Measurements from ENCODE around the gene RASL10A.

The RASL10A gene

DNA sequence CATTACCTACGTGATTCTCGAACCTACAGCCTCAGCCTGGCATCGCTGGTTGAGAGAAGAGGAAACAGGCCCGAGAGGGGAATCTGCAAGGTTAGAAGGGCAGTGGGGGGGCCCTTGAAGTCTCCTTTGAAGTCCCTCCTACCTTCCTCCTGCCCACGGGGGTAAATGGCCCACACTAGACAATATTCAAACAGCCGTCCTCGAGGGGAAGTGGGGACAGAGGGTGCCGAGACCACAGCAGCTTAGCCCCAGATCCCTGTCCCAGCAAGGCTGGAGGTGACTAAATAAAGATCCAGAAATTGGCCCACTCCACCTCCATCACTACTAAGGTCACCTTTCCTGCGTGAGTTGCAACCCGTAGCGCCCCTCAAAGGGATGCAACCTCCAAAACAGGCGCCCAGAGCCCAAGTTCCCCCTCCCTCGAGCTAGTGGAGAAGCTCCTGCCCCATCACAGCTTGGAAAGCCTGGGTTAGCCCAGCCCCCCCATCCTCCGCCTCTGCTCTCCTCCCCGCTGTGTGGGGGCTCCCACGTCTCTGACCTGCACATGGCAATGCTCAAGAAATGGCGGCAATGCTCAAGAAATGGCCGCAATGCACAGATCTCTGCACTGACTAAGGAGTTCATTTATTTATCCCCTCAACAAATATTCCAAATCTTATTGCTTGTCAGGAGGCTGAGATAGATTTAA lies 788 bp upstream of the RASL10A start:
- no peak for DNase-seq

DNA sequence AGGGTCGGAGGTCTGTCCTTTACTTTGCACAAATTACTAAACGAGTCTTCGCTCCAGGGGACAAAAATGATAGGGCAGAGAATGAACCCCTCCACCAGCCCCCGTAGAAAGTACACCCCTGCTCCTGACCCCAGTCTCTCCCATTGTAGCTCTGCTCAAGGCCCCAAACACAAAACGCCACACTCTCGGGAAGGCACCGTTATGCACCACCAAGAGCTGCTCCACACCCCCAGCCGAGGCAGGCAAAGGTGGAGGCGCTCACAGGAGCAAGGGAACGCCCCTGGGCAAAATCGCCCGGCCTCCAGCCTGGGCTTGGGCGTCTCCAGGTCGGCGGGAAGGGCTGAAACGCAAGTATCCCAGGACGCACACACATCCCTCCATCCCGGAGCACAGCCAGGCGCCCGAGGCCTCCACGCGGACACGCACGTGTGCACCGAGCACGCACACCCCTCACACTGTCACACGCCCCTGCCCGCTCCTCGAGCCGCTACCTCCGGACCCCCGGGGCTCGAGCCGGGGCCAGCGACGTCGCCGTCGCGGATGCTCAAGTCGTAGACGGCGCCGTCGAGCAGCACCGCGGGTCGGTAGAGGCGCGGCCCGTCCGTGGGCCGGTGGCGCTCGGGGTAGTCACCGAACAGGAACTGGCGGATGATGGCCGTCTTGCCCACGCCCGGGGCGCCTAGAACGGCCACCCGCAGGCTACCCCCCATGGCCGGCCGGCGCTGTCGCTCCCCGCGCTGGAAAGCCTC lies 786 bp downstream of the RASL10A start:
- DNase-seq: peak; percentile 43

DNA sequence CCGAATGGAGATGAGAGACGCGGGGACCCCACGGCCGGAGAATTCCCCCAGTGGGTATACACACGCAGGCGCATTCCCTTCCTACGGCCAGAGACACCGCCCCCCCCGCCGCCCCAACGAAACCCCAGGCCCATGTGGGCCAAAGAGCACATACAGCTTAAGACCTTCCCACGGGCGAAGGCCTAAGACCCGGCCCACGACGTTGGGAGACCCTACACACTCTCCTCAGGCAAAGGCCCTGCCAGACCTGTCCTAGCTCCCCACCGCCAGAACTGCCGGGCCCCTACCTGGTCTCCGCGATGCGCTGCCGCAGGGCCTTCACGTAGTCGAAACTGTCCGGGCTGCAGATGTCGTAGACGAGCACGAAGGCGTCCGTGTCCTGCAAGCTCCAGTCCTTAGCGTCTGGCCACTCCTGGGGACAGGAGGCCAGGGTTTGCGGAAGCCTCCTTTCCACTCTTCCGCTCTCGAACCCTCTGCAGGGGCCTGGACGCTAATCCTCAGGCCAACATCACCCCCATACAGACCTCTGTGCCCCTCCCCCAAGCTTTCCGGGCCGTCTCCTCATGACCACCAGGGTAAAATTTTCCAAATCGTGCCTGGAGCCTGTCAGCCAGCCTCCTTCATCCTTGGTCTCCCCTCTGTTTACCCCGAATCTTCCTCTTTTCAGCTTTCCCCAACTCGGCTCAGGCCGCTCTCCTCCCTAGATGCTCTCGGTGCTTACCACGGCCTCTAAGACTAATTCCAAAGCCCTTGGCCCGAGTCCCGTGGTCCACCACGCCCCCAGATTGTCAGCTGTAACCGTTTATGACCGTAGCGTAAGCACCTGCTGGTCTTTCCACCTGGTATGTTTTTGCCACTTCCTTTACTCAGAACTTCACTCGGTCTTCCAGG lies 1.7 kb downstream of the RASL10A start:
- peak; percentile 50 for DNase-seq

DNA sequence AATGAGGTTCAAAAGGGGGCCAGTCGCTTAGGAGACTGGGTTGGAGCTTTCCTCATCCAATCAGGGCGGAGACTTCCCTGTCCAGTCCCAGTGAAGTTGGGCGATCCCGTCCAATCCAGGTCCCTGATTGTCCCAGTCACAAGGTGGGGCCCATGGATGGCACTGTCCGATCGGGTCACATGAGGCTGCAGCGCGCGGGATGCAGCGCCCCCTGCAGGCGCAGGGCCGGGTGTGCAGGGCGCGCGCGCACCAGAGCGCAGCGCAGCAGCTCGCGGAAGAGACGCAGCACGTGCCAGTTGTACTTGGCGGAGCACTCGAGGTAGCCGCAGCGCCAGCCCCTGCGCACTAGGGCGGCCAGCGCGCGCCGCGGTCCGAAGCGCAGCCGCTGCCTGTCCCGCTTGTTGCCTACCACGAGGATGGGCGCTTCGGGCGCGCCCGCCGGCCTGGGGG lies 2.3 kb downstream of the RASL10A start:
- peak; percentile 78 for DNase-seq

DNA sequence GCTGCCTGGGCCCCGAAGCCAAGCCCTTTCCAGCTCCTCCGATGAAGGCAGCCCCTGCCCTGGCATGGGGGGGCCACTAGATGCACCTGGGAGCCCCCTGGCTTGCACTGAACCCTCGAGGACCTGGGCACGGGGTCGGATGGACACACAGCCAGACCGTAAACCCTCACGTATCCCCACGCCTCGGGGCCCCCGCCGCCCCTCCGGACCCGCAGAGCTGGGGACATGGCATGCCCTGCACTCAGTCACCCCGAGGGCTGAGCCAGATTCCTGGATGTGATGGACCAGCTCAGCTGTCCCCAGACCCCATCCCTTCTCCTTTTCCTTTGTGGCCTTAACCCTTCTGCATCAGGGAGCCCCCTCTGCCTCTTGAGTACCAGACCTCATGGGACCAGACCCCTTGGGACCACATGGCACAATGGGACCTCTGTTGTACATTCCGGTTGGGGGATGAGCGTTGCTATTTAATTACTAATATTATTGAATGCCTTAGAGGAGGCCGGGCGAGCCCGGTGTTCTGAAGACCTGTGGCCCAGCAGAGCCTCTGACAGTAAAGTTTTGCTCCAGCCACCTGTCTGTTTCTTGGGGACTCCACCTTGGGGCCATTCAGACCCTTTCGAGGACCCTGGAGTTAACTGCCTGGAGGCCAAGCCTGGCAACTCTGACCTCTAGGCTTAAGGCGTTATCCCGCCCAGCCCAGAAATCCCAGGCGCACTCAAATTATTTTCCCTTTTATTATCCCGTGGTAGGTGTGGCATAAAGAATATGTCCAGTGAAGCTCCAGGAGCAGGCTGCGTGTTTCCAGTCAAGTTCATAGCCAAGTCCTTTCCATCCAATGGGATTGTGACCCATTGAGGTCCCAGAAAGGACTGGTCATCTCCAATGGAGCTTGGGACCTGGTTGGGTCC lies 3.0 kb downstream of the RASL10A start:
- DNase-seq: no peak

DNA sequence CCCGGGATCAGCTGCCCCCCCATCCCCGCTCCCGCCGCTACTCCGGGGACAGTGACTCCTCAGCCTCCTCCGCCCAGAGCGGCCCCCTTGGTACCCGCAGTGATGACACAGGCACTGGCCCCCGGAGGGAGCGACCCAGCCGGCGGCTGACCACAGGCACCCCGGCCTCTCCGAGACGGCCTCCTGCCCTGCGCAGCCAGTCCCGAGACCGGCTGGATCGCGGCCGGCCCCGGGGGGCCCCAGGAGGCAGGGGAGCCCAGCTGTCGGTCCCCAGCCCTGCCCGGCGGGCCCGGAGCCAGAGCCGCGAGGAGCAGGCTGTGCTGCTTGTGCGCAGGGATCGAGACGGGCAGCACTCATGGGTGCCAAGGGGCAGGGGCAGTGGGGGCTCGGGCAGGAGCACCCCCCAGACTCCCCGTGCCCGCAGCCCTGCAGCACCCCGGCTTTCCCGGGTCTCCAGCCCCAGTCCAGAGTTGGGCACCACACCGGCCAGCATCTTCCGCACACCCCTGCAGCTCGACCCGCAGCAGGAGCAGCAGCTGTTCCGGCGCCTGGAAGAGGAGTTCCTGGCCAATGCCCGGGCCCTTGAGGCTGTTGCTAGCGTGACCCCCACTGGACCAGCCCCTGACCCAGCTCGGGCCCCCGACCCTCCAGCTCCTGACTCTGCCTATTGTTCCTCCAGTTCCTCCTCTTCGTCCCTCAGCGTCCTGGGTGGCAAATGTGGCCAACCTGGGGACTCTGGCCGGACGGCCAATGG lies 3.9 kb downstream of the RASL10A start:
- DNase-seq: no peak

DNA sequence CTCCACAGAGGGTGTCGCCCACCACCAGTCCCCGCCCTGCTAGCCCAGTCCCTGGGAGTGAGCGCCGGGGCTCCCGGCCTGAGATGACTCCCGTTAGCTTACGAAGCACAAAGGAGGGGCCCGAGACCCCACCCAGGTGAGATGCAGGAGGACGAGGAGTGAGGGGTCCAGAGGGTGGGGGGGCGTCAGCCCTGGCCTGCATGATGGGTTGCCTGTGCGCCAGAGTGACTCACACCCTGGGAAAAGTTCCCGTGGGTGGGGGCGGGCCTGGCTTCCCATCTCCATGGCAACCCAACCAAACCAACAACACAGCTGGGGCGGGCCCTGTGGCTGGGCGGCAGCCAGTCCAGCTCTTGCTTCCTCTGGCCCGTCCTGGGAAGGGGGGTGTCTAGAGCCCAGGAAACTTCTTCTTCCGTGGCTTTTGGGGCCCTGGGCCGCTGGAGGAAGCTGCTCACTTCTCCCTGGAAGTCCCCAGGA lies 4.6 kb downstream of the RASL10A start:
- DNase-seq: peak; percentile 98

DNA sequence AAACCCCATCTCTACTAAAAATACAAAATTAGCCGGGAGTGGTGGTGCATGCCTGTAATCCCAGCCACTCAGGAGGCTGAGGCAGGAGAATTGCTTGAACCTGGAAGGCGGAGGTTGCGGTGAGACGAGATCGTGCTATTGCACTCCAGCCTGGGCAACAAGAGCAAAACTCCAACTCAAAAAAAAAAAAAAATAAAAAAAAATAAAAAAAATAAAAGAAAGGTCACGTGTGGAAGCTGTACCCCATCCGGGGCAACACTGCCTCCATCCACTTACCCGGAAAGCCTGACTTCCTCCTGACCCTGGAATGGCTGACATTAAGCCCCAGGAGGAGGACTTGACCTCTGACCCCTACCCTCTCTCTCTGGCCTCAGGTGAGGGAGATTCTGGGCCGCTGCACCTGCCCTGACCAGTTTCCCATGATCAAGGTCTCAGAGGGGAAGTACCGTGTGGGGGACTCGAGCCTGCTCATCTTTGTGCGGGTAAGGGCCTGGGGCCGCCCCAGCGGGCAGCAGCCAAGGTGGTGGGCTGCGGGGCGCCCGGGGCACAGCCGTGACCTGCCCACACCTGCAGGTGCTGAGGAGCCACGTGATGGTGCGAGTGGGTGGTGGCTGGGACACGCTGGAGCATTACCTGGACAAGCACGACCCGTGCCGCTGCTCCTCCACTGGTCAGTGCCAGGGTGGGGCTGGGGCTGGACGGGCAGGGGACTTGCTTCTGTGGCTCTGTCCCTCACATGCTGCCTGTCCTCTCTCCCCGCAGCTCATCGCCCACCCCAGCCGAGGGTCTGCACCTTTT lies 5.2 kb downstream of the RASL10A start:
- DNase-seq: no peak

DNA sequence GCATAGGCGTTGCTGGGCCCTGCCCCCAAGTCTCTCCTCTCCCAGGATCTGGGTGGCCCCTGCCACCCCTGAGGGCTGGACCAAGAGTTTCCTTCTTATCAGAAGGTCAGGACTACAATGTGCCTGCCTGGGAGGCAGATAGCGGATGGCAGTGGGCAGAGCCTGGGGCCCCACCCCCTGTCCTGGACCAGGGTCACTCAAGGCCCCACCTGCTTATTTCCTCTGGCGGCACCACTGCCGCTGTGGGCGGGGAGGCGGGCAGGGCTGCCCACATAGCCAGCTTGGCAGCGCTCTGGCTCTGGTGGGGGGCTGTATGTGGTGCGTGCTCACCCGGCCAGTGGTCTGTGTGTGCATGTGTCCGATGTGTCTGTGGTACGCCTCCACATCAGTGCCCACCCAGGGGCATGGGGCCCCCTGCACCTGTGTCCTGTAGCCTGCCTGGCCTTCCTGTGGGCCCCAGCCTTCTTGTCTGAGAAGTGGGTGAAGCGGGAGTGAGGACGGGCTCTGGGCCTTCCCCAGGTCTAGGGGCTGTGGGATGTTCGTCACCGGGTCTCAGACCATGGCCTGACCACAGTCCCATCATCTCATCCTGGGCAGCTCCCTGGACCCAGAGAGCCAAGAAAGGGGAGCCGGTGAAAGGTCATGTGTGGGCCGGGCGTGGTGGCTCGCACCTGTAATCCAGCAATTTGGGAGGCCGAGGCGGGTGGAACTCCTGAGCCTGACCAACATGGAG lies 6.0 kb downstream of the RASL10A start:
- no peak for DNase-seq

DNA sequence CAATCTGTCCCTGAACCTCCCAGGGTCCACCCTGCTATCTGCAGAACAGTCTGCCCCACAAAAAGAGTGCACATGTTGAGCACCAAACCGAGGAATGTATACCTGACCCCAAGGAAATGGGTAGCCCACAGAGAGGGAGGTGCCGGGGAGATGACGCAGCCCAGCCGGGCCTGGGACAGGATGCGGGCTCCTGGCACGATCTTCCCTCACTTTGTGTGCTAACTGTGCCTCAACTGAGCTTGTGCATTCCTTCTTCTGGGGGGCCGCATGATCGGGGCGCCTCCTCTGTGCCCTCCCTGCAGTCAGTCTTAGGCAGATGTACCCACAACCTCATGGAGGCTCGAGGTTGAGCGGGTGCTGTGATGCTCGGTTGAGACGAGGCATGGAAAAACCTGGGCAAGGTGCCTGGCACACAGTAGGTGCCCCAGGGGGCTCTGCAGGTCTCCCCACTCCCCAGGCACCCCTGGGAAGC lies 6.7 kb downstream of the RASL10A start:
- no peak for DNase-seq

DNA sequence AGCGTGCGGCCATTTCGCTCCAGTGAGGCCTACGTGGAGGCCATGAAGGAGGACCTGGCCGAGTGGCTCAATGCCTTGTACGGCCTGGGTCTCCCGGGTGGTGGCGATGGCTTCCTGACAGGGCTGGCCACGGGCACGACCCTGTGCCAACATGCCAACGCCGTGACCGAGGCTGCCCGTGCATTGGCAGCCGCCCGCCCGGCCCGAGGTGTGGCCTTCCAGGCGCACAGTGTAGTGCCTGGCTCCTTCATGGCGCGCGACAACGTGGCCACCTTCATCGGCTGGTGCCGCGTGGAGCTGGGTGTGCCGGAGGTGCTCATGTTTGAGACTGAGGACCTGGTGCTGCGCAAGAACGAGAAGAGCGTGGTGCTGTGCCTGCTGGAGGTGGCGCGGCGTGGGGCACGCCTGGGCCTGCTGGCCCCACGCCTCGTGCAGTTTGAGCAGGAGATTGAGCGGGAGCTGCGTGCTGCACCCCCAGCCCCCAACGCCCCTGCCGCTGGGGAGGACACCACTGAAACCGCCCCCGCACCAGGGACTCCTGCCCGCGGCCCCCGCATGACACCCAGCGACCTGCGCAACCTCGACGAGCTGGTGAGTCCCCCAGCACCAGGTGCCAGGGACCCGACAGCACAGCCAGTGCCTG lies 7.2 kb downstream of the RASL10A start:
- DNase-seq: no peak

DNA sequence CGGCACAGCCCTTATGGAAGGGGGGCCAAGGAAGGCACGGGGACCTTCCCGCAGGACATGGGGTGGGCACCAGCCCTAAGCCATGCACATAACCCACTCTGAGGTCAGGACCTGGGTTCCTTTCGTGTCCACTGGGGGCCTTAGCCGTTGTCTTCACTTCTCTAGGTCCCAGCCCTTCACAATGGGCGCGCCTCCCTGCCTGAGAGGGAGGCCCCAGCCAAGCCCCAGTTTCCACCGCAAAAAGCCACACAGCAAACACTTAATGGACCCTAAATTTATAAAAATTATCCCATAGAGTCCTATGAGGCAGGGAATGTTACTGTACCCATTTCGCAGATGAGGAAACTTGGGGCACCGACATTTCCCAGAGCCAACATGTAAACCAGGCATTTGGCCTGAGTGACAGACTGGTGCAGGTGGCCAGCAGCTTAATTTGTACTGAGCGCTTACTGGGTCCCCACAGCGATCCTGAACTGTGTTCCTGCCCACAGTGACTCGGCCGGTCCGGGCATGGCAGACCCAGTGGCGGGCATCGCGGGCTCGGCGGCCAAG lies 7.8 kb downstream of the RASL10A start:
- no peak for DNase-seq

DNA sequence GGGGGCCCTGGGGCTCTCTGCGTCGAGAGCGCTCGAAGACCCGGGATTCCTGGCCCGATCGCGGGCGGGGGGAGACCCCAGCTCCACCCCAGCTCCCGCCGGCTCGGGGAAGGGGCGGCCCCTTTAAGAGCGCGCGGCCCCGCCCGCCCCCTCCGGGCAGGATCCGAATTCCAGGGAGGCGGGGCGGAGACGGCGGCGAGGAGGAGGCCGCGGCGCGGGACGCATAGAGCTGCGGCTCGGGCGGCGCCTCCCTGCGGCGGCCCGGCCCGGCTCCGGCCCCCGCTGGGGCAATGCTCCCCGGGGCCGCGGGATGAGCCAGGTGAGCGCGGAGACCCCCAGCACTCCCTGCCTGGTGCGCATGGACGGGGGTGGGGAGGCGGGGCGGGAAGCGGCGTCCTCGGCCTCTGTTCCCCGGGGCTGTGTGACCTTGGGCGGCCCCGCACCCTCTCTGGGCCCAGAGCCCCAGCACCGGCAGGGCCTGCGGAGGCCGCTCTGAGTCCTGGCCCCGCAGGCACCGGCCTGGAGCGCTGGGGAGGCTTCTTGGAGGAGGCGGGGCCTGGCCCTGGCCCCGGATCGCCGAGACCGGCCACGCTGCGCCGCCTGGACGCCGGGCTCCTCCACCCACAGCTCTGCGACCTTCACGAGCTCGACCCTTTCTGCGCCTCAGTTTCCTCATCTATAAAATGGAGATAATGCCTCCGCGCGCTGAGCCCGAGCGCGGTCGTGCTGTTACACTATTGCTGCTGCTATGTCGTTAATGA lies 8.5 kb downstream of the RASL10A start:
- DNase-seq: peak; percentile 88

DNA sequence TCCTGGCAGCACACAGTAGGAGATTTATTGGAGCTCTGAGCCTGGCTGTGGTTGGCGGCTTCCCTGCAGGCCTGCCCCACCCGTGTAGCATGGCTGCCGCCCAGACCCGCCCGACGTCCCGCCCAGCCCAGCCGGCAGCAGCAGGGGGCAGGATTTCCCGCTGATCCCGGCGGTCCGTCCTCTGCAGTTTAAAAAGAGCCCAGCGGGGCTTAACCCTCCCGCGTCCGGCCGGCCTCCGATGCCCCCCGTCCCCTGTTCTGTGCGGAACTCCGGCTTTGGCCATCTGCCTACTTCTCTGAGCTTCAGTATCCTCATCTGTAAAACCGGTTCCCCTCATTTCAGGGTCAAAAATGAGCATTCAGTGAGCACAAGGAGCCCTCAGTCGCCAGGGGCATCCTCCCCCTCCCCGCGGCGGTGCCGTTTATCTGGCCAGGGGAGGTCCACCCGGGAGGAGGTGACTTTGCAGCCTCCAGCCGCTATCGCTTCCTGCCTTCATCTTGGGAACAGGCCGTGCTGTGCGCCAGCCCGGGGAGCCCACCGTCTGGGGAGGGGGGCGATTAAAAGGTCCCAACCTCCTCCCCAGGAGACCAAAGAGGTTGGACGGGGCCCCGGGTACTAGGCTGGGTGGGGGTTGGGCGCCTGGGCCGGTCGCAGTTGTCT lies 9.2 kb downstream of the RASL10A start, which contains the start of gene GAS2L1:
TSS of gene GAS2L1 (plus strand) at position 476 of the 660 bp plus-strand sequence. CDS start 1,456 bp downstream, outside the sequence.
- peak; percentile 91 for DNase-seq

DNA sequence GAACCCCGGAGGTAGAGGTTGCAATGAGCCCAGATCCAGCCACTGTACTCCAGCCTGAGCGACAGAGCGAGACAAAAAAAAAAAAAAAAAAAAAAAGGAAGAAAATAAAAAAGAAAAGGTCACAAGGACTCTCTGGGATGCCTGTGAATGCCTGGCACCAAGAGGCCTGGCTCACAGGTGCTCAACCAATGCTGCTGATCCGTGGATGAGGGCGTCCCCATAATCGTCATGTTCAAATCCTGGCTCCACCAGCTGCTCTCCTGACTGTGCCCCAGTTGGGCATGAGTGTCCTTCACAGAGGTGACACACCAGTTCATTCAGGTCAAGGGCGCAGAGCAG lies 9.7 kb downstream of the RASL10A start:
- DNase-seq: no peak

DNA sequence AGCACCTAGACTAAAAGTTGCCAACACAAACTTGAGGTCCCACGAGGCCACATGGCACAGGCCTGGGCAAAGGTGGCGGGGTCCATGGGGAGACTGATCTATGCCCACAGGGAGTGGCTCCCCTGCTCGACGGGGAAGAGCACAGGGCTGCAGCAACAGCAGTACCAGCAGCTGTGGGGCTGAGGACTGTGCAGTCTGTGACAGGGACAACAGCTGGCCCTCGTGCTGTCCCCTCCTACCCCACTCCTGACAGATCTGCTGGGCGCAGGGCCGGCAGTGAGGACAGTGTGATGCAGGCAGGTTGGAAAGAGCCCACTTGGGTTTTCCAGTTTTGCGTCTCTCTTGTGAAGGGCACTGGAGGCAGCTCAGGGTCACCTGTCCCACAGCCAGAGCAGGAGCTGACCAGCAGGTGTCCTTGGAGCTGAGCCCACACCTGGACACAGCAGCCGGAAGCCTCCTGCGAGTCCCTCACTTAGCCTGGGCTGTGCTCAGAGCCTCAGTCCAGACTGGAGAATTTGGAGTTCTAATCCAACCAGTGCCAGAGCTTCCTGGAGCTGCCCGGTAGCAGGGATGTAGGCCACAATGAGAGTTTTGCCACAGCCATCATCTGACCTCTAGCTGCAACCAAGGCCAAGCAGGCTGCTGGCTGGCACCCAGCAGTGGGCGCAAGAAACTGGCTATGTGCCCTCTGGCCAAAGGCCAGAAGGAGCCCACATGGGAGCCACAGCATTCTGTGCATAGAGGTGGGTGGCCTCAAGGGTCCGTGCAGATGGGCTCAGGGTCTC lies 12.6 kb downstream of the RASL10A start:
- no peak for DNase-seq

DNA sequence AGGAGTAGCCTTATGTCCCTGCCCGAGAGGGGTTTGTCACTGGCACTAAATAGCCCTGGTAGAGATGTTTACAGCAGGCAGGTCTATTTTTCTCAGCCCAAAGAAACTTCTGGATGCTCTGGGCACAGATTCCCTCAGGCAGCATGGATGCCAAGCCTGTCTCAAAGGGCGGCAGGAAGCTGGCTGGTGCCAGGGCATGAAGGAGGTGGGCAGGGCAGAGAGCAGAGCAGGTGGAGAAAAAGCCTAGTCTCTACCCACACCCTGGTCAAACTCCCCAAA lies 13.2 kb downstream of the RASL10A start:
- DNase-seq: no peak
